Measurements from ENCODE around the gene HK2. TPM values are rescaled to one million over a fixed set of nuclear protein-coding genes. Genes with fewer than 3 reads are reported as not detected.
A peak's percentile ranks its signal among the peaks of the same experiment; 100 is the strongest.
"Not testable (repeated sequence)": the region's sequence is repeated elsewhere in the genome, so short reads cannot be mapped to it uniquely, and the experiment has no call there.

The HK2 gene
- 1 to 10 TPM in 3 of 4 donors, under 1 TPM in 1; 0.29 to 8.6 (median 1.2) TPM for total RNA-seq

DNA sequence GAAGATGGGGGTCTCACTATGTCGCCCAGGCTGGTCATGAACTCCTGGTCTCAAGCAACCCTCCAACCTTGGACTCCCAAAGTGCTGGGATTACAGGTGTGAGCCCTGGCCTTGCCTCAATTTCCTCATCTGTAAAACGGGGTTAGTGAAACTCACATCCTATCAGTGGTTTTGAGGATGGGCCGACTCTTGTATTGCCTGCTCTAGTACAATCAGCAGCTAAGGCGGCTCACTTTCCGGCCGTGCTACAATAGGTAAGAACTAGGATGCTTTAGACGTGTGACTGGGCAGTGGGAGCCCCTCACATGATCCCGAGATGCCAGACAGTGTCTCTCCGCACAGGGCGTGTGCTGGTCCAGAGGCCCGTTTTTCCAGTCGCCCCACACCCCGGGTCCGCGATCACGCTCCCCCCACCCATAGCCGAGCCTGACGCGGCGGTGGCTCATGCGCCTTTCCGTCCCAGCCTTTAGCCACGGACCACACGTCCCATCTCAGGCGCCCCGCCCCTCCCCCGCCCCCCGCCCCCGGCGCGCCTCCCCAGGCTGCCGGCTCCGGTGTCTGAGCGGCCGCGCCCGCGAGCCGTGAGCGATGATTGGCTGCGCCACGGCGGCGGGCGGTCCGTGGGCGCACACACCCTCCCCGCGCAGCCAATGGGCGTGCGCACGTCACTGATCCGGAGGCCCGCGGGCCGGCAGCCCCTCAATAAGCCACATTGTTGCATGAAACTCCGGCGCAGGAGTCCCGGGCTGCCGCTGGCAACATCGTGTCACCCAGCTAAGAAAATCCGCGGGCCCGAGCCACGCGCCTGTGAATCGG, at the start of gene HK2:
TSS of gene HK2 (plus strand) at position 710 of the 816 bp plus-strand sequence. CDS start 454 bp downstream, outside the sequence.
- no peaks in the 10 kb centered on the region for H3K9me3 ChIP-seq
- H3K27ac ChIP-seq = no peak within 1 kb of the TSS
- no peaks in the 10 kb centered on the region for H3K4me1 ChIP-seq
- intact Hi-C loops (cut with DNase I; ENCODE audit: low total_unique reads) = no loop called here
- H3K27me3 ChIP-seq = peaks cover 0 to 14% of the 10 kb centered on the region in 2 donors
- TF ChIP-seq, protein P1, sequence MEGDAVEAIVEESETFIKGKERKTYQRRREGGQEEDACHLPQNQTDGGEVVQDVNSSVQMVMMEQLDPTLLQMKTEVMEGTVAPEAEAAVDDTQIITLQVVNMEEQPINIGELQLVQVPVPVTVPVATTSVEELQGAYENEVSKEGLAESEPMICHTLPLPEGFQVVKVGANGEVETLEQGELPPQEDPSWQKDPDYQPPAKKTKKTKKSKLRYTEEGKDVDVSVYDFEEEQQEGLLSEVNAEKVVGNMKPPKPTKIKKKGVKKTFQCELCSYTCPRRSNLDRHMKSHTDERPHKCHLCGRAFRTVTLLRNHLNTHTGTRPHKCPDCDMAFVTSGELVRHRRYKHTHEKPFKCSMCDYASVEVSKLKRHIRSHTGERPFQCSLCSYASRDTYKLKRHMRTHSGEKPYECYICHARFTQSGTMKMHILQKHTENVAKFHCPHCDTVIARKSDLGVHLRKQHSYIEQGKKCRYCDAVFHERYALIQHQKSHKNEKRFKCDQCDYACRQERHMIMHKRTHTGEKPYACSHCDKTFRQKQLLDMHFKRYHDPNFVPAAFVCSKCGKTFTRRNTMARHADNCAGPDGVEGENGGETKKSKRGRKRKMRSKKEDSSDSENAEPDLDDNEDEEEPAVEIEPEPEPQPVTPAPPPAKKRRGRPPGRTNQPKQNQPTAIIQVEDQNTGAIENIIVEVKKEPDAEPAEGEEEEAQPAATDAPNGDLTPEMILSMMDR (IDR thresholded peaks at IDR 0.05) = no peak
- peak in 1 of 2 donors; percentile 44 for TF ChIP-seq POLR2A (IDR thresholded peaks at IDR 0.05)
- H3K36me3 ChIP-seq = no peaks in the 10 kb centered on the region
- peak; percentile 50 to 63 for DNase-seq
- peak within 1 kb of the TSS; percentile 30 to 58 for H3K4me3 ChIP-seq

DNA sequence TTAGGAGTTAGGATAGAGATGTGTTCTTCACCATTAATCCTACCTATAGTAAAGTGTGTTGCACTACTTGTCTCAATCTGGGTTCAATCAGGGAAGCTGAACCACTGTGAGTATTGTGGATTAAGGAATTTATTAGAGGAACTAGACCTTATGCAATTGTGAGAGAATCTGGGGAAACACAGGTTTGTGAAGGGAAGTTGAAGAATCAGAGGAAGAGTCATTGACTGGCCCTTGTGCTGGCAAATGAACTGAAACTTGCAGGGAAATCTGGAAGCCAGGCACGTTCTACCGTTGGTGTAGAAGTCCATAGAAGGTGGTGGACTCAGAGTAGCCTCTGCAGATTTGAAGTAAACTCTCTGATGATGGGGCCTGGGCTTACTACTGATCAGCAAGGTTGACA, 44.7 kb upstream of the HK2 start:
- DNase-seq = no peak
- Histone ChIP-seq H3K36me3 (no peaks in the 10 kb centered on the region), H3K27me3 (no peaks in the 10 kb centered on the region), H3K4me3 (no peak overlapping the region), H3K27ac (no peak overlapping the region), H3K9me3 (no peaks in the 10 kb centered on the region), H3K4me1 (no peaks in the 10 kb centered on the region)
- intact Hi-C loops (cut with DNase I; ENCODE audit: low total_unique reads) = no loop called here
- no peak for TF ChIP-seq POLR2A (IDR thresholded peaks at IDR 0.05)
- TF ChIP-seq, protein P1 (IDR thresholded peaks at IDR 0.05) = no peak

DNA sequence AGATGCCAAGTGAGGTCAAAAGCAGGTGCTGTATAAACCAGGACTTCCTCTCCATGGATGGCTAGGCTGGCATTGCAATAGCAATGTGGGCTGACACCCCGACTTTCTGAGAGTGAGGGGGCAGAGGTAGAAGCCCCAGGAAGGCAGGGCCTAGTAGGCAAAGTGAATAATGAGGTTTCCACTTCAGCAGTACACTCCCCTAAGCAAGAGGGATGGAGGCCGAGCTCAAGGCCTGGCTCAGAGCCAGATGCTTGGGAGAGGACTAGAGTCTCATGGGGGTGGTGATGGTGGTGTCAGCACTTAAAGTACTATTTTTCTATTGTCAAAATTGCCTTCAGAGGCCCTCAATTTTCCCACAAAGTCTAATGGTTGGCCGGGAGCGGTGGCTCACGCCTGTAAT, 41.6 kb upstream of the HK2 start:
- Histone ChIP-seq H3K27me3 (no peaks in the 10 kb centered on the region), H3K4me1 (no peaks in the 10 kb centered on the region), H3K9me3 (no peaks in the 10 kb centered on the region), H3K36me3 (no peaks in the 10 kb centered on the region), H3K4me3 (no peak overlapping the region), H3K27ac (no peak overlapping the region)
- DNase-seq = no peak
- intact Hi-C loops (cut with DNase I; ENCODE audit: low total_unique reads) = no loop called here
- TF ChIP-seq, protein P1 (IDR thresholded peaks at IDR 0.05) = no peak
- TF ChIP-seq POLR2A (IDR thresholded peaks at IDR 0.05) = no peak

DNA sequence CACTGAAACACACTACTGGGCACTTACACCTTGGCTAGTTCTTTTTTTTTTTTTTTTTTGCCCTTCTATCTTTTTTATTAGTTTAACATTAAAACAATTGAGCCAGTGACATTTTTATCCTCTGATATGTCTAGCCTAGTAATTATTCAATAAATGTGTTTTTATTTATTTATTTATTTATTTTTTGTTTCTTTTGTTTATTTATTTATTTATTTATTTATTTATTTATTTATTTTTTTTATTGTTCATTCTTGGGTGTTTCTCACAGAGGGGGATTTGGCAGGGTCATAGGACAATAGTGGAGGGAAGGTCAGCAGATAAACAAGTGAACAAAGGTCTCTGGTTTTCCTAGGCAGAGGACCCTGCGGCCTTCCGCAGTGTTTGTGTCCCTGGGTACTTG, 39.0 kb upstream of the HK2 start:
- intact Hi-C loops (cut with DNase I; ENCODE audit: low total_unique reads); H3K27me3 ChIP-seq; H3K36me3 ChIP-seq; H3K27ac ChIP-seq; H3K9me3 ChIP-seq; H3K4me3 ChIP-seq; DNase-seq; H3K4me1 ChIP-seq: not testable (repeated sequence)

DNA sequence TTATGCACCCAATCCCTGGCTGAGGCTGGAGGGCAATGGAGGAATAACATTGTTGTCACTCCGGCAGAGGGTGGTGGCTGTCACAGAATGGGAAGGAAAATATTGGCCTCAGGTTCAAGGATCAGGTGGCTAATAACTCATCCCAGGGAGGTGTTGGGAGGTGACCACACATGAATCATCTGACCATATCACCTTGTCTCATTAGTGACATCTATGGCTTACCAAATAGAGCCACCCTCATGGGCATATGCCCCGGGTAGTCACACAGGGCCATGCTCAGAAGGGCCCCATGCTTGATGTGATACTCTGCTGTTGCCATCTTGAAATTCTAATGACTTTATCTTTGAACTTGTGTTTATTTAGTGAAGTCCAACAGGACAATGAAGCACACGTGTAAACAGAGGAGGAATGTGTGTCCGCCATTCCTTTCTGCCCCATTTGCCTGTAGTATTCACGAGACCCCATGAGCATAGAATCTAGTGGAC, 27.5 kb upstream of the HK2 start:
- Histone ChIP-seq H3K27ac (no peak overlapping the region), H3K4me3 (no peak overlapping the region), H3K4me1 (no peaks in the 10 kb centered on the region), H3K27me3 (no peaks in the 10 kb centered on the region), H3K36me3 (no peaks in the 10 kb centered on the region), H3K9me3 (no peaks in the 10 kb centered on the region)
- TF ChIP-seq POLR2A (IDR thresholded peaks at IDR 0.05) = no peak
- TF ChIP-seq, protein P1 (IDR thresholded peaks at IDR 0.05) = no peak
- DNase-seq = no peak
- intact Hi-C loops (cut with DNase I; ENCODE audit: low total_unique reads) = no loop called here

Measured in uterus (tissue), 4 donors.